ENCODE measurements around the gene HES4.
A peak's percentile ranks its signal among the peaks of the same experiment; 100 is the strongest.

GRCh38 chr1:995665-996633 lies 3.9 kb downstream of the HES4 start:
- TF ChIP-seq BCLAF1 (IDR thresholded peaks at IDR 0.05) (no peak), ZNF10 (CRISPR knock-in tag; IDR thresholded peaks at IDR 0.05; ENCODE audit: borderline replicate concordance, low read depth) (no peak), POLR2AphosphoS5 (IDR thresholded peaks at IDR 0.05; ENCODE audit: low read depth, low read length) (no peak), ZFX (CRISPR knock-in tag; IDR thresholded peaks at IDR 0.05; ENCODE audit: low read depth) (peak; percentile 68), CTCF (CRISPR knock-in tag; IDR thresholded peaks at IDR 0.05) (no peak), ZNF281 (CRISPR knock-in tag; IDR thresholded peaks at IDR 0.05; ENCODE audit: borderline replicate concordance) (no peak), RFXAP (CRISPR knock-in tag; IDR thresholded peaks at IDR 0.05; ENCODE audit: borderline replicate concordance) (no peak), JUN (CRISPR knock-in tag; IDR thresholded peaks at IDR 0.05) (no peak), ZBTB21 (CRISPR knock-in tag; IDR thresholded peaks at IDR 0.05) (no peak)

Data from HepG2 (cell line).